ENCODE data around the gene CYP8B1.

The CYP8B1 gene, protein sequence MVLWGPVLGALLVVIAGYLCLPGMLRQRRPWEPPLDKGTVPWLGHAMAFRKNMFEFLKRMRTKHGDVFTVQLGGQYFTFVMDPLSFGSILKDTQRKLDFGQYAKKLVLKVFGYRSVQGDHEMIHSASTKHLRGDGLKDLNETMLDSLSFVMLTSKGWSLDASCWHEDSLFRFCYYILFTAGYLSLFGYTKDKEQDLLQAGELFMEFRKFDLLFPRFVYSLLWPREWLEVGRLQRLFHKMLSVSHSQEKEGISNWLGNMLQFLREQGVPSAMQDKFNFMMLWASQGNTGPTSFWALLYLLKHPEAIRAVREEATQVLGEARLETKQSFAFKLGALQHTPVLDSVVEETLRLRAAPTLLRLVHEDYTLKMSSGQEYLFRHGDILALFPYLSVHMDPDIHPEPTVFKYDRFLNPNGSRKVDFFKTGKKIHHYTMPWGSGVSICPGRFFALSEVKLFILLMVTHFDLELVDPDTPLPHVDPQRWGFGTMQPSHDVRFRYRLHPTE

DNA sequence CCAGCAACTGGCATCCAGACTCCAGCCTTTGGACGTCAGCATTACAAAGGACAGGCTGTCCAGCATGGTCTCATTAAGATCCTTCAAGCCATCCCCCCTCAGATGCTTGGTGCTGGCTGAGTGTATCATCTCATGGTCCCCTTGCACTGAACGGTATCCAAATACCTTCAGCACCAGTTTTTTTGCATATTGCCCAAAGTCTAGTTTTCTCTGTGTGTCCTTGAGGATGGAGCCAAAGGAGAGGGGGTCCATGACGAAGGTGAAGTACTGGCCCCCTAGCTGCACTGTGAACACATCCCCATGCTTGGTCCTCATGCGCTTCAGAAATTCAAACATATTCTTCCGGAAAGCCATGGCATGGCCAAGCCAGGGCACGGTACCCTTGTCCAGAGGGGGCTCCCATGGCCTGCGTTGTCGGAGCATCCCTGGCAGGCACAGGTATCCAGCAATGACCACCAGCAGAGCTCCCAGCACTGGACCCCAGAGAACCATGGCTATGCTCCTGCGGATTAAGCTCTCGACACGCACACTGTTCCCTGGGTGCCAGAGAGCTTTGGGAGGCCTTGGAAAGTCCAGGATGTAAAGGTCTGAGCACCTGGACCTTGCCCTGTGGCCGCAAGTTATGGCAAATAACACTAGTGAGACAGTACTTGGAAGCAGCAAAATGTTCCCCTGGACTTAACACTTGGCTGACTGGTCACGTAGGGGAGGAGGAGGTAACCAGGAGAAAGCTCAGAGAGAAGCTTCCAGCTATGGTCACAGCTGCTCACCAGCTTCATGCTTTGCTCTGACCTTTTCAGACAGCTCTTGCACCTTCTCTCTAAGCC lies at the start of gene CYP8B1:
TSS of gene CYP8B1 (minus strand) at position 555 of the 827 bp plus-strand sequence. CDS start at position 492, 63 bp downstream.
- DNase-seq (ENCODE audit: low read depth in 1 of 2, low spot score in 1 of 2): no peak

DNA sequence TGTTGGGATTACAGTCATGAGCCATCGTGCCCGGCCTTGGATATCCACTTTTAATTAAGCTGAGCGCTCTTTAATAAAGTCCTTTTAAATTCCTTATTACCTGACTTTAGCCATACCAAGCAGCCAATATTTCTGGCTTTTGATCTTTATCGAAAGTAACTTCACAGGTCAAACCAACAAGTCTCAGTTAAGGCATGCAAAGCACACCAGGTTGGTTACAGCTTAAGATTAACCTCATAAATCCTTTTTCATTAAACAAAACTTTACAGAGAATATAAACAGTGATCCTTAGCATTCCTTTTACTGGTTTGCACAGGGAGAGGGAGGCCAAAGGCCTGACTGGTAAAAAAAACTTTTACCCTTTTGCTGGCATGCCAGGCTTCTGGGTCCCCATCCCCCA lies 47.9 kb upstream of the CYP8B1 start:
- DNase-seq (ENCODE audit: low read depth in 1 of 2, low spot score in 1 of 2): no peak

DNA sequence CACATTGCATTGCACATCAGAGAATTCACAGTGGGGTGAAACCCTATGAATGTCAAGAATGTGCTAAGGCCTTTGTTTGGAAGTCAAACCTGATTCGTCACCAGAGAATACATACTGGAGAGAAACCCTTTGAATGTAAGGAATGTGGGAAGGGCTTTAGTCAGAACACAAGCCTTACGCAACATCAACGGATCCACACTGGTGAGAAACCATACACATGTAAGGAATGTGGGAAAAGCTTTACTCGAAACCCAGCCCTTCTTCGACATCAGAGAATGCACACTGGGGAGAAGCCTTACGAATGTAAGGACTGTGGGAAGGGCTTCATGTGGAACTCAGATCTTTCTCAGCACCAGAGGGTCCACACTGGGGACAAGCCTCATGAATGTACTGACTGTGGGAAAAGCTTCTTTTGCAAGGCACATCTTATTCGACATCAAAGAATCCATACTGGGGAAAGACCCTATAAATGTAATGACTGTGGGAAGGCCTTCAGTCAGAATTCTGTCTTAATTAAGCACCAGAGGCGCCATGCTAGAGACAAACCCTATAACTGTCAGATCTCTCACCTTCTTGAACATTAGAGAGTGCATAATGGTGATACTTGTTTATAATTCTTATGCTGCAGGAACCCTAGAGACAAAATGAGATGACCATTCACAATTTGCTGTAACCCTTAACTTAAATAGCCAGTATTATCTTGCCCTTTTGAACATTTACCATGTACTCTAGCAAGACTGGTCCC lies 39.3 kb upstream of the CYP8B1 start:
- DNase-seq (ENCODE audit: low read depth in 1 of 2, low spot score in 1 of 2): no peak

DNA sequence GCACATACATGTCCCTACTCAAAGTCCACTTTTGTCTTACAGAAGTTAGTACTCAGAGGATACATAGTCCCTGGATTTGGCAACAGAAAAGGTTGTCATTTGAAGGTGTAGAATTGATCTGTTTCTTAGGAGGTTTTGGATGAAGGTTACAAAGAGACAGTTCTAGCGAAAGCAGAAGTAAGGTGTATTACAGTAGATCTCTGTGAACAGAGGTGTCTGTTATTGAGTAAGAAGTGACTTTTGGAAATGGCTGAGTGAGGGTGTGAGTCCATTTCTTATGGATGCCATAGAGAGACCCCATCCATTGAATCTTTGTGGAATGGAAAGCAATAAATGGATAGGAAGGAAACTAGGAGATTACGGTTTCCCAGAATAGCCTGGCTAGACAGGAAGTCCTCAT lies 35.9 kb upstream of the CYP8B1 start:
- DNase-seq (ENCODE audit: low read depth in 1 of 2, low spot score in 1 of 2): no peak

DNA sequence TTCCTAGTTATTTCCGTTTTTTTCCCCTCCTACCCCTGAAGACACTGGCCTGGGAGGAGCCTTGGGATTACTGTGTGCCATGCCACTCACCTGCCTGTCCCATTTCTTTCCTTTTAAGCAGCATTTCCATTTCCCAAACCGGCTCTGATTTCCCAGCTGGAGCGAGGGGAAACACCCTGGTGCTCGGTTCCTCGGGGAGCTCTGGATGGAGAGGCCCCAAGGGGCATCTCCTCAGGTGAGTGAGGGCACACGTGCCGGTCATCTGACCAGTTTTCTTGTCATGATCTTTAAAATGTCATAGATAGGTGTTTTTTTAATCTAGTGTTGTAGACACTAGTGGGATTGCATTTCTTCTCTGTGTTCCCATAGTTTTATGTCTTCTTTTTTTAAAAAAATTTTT lies 33.0 kb upstream of the CYP8B1 start:
- DNase-seq (ENCODE audit: low read depth in 1 of 2, low spot score in 1 of 2): no peak

DNA sequence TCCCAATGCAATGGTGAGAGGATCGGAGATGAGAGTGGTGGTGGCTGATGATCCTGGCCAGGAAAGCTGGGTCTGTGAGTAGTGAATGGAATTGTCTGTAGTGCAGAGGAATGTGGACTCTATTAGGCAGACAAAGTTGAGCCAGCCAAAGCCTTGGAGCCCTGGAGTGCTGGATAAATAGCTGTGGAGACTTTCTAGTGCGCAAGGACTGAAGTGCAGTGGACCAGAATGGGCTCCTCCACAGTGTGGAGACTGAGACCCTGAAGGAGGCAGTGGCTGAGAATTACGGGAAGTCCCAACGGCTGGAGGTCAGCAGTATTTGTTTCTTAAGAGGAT lies 31.1 kb upstream of the CYP8B1 start:
- DNase-seq (ENCODE audit: low read depth in 1 of 2, low spot score in 1 of 2): no peak

DNA sequence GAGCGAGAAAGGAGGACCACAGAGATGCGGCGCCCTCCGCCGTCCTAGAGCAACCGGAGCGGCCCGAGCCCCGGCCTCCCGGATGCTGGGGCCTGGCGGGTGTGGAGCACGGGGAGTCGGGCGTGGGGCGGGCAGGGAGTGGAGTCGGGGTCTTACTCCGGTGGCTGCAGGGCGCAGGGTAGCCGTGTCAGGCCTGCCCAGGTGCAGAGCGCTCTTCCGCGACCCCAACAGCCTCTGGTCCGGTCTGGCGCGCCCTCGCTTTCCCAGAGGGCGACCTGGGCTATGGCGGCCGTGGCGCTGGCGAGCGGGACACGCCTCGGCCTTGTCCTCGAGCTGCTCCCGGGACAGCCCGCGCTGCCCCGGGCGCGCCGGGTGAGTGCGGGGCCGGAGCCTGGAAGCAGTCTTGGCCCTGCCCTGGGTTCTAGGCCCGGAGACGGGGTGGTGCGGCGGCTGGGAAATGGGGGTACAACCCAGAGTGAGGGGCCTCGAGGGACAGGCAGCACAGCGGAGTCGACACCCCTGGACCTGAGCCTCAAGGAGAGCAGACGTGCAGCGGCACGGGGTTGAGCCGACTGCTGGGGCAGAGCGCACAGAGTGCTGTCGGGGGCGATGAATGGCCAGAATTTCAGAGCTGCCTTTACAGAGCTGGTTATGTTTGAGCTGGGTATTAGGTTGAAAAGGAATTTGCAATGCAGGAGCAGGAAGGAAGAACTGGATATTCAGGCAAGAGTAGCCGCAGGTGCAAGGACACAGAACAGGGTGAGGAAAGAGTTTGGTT lies 30.6 kb upstream of the CYP8B1 start, which contains the start of gene ZNF662:
TSS of gene ZNF662 (plus strand) at position 73 of the 778 bp plus-strand sequence. CDS start 1,973 bp downstream, outside the sequence.
- no peak for DNase-seq (ENCODE audit: low read depth in 1 of 2, low spot score in 1 of 2)

DNA sequence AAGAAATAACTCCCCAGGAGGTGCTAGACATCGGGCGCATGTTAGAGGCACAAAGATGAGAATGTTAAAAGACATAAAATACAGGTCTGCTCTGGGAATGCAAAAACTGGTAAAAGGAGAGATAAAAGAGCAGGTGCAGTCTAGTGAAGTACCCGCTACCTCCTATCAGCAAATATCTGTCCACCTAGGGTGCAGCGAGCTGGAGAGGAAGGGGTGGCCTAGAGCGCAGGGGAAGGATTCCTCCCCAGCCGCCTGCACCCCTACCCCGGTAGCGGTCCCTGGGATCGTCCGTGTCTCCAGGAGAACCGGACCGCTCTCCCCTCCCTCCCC lies 30.0 kb upstream of the CYP8B1 start:
- DNase-seq (ENCODE audit: low read depth in 1 of 2, low spot score in 1 of 2): no peak

DNA sequence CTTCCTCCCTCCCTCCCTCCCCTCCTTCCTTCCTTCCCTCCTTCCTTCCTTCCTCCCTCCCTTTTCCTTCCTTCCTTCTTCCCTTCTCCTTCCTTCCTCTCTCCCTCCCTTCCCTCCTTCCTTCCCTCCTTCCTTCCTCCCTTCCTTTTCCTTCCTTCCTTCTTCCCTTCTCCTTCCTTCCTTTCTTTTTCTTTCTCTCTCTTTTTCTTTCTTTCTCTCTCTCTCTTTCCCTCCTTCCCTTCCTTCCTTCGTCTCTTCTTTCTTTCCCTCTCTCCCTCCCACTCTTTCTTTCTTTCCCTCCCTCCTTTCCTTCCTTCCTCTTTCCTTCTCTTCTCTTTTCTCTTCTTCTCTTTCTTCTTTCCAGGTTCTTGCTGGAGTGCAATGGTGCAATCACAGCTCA lies 28.4 kb upstream of the CYP8B1 start:
- DNase-seq (ENCODE audit: low read depth in 1 of 2, low spot score in 1 of 2): no peak

DNA sequence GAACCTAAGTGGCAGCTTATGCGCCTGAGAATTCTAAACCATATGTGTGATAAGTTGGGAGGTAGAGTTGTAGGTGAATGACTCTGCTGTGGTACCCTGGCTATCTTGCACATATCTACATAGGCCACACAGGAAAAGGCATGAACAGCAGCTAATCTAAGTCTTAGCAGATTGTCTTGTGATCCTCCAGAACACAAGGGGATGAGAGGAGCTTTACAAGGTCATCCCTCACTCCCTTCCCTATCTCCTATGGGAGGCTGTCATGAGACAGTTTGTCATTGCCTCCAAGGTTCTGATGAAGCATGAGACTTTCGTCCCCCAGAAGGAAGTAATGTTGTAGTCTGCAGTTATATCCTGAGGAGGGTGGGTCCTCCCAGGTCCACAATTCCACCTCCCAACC lies 26.6 kb upstream of the CYP8B1 start:
- DNase-seq (ENCODE audit: low read depth in 1 of 2, low spot score in 1 of 2): no peak

DNA sequence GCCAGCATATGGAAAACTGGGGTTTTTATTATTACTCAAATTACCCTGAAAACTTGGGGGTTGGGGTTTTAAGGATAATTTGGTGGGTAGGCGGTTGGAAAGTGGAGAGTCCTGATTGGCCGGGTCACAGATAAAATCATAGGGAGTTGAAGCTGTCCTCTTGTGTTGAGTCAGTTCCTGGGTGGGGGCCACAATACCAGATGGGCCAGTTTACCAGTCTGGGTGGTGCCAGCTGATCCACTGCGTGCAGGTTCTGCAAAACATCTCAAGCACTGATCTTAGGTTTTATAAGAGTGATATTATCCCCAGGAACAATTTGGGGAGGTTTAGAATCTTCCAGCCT lies 25.4 kb upstream of the CYP8B1 start:
- no peak for DNase-seq (ENCODE audit: low read depth in 1 of 2, low spot score in 1 of 2)

DNA sequence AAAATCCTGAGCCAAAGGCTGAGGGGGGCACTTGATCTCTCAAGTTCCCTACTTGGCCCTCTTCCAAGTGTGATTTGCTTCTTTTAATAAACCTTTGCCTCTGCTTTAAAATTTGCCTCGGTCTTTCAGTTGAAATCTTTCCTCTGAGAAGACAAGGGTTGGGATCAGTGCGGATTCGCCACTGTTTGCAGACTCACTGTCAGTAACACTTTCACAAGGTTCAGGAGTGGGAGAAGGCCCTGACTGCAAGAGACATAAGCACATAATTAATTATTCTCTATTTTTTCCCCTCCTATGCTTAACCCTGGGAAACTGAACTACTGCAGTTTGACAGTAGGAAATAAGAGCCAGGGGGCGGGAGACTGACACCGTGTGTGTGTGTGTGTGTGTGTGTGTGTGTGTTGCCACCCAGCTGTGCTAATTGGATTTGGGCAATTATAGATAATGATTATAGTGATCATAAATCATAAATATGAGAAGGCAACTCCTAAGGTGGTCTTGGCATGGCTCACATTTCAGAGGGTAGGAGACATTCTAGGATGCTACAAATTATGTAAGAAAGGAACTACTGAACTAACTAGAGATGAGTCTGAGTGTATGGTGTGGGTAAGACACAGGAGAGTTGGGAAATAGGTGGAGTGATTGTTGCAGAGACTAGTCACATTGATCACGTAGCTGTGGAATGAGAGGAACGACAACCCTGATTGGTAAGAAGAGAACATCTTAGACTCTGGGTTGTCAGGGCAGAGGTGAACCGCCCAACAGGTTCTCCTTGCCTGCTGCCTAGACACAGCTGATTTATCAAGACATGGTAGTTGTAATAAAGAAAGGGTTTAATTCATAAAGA lies 24.8 kb upstream of the CYP8B1 start:
- DNase-seq (ENCODE audit: low read depth in 1 of 2, low spot score in 1 of 2): no peak

DNA sequence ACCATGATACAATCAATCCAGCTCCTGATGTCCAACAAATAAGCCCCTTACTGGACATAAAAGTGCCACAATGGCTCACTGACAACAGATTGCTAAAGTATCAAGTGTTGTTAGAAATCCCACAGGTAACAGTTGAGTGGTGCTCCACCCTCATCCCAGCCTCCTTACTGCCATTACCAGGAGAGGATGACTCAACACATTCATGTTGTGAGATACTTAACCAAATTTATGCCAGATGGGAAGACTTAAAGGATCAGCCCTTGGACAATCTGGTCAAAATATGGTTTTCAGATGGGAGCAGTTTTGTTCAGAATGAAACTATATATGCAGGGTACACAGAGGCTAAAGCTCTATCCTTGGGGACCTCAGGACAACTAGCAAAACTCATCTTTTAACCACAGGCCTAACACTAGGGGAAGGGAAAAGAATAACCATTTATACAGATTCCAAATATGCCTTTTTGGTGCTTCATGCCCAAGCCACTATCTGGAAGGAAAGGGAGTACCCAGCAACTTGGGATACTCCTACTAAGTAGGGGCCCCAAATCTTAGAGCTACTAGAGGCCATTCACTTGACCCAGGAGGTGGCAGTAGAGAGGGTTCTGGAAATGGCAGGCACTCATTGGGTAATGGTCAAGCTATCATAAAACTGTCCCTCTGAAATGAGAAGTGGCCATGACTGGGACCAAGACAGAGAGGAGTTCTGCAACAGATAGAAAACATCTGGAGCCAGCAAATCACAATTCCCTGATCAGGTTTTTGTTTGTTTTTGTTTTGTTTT lies 23.4 kb upstream of the CYP8B1 start:
- DNase-seq (ENCODE audit: low read depth in 1 of 2, low spot score in 1 of 2): no peak

DNA sequence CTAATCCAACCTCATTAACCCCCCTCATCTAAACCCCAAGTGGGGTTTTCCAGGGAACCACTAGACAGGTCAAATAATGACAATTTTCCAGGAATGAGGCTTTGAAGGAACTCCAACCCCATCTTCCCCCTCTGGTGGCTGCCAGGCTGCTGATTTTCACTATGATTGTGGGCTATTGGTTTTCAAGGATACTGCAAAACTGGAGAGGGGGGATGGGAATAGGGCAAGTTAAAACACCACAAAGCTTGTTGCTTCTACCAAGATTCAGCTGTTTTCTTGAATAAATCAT lies 19.8 kb upstream of the CYP8B1 start:
- DNase-seq (ENCODE audit: low read depth in 1 of 2, low spot score in 1 of 2): no peak

DNA sequence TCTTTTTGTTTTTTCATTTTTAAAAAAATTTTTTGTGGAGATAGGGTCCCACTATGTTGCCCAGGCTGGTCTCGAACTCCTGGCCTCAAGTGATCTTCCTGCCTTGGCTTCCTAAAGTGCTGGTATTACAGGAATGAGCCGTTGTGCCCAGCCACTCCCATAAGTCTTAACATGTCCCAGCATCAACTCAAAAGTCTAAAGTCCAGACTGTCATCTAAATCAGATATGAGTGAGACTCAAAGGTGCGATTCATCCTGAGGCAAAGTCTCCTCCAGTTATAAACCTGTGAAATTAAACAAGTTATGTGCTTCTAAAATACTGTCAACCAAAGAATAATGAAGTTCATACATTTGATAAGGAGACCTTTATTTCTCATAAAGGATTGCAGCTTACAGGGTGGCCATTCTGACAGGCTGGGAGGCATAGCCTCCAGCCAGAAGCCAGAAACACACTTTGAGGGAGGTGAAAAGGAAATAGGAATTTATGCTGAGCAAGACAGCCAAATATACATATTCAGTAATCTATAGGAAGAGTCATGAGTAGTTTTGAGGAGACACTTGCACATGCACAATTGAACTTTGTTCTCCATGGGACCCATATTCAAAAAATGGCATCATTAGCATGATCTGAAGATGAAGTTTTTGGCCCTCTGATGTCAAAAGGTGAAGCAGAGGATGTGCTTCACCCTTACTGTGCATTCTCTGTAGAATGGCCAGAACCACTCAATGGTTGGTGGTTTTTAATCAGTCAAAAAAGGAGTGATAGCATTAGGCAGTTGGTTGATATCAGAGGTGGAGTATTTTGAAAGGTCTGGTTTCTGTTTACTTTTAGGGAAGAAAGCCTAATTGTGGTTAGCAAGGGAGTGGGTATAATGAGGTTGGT lies 19.3 kb upstream of the CYP8B1 start:
- no peak for DNase-seq (ENCODE audit: low read depth in 1 of 2, low spot score in 1 of 2)

DNA sequence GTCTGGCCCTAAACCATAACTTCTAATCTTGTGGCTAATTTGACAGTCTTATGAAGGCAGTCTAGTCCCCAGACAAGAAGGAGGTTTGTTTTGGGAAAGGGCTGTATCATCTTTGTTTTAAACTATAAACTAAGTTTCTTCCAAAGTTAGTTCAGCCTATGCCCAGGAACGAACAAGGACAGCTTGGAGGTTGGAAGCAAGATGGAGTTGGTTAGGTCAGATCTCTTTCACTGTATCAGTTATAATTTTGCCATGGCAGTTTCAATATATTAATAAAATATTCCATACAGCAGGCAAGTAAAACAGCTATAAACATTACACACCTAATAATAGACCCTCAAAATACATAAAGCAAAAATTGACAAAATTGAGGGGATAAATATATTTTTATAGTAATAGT lies 17.1 kb upstream of the CYP8B1 start:
- no peak for DNase-seq (ENCODE audit: low read depth in 1 of 2, low spot score in 1 of 2)

DNA sequence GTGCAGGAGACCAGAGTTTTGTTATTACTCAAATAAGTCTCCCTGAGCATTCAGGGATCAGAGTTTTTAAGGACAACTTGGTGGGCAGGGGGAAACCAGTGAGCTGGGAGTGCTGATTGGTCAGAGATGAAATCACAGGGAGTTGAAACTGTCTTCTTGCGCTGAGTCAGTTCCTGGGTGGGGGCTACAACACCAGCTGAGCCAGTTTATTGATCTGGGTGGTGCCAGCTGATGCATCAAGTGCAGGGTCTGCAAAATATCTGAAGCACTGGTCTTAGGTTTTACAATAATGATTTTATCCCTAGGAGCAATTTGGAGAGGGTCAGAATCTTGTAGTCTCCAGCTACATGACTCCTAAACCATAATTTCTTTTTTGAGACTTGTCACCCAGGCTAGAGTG lies 16.5 kb upstream of the CYP8B1 start:
- DNase-seq (ENCODE audit: low read depth in 1 of 2, low spot score in 1 of 2): no peak

DNA sequence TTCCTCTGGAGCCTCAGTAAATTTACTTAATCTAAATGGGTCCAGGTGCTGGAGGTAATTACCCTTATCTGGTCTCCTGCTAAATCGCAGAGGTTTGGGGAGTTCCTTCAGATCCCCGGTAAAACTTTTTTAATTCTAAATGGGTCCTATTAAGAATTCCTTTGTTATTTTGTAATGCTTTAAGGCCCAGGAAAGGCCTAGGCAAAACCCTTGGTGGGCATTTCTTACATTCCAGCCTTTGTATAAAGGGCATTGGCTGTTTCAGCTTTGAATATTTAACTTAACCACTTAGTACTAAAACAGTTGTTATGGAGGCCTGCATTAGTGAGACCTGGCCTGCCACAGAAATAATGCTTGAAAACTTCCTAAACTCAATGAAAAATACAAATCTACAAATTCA lies 15.4 kb upstream of the CYP8B1 start:
- DNase-seq (ENCODE audit: low read depth in 1 of 2, low spot score in 1 of 2): no peak

DNA sequence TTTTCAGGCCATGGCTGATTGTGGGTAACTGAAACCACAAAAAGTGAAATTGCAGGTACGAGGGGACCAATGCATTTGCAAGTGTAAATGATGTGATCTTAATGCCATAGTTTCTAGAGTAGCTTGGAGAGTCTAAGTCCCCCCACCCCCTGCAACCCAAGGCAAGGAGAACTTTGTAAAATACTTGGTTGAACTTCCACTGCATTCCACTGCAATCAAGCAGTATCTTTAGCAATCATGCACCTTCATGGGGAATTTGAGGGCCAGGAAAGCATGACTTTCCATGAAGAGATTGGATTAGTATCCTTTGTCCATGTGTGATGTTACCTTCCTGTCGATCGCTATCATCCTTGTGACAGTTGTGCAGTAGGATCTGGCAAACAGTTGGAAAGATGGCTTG lies 11.4 kb upstream of the CYP8B1 start:
- no peak for DNase-seq (ENCODE audit: low read depth in 1 of 2, low spot score in 1 of 2)
